OCI-M2 (cell line): ENCODE data around the gene TEKTIP1.
"Not testable (repeated sequence)": the region's sequence is repeated elsewhere in the genome, so short reads cannot be mapped to it uniquely, and the experiment has no call there.

ENCODE experiments used
- DNase-seq: peaks from one replicate; lab custom pipeline; 2025; ENCODE audit not compliant: unreplicated experiment; lab: John Stamatoyannopoulos, UW

The TEKTIP1 gene

GRCh38 chr19:3522421-3523360 lies 16.3 kb upstream of the TEKTIP1 start:
- no peak for DNase-seq

GRCh38 chr19:3523361-3524077 lies 15.5 kb upstream of the TEKTIP1 start:
- DNase-seq, result no peak

GRCh38 chr19:3524078-3524842 lies 14.7 kb upstream of the TEKTIP1 start:
- no peak for DNase-seq

GRCh38 chr19:3524904-3525451 lies 14.0 kb upstream of the TEKTIP1 start:
- no peak for DNase-seq

- DNase-seq, result no peak
Observed at GRCh38 chr19:3526507-3527237, 12.3 kb upstream of the TEKTIP1 start.

- DNase-seq, result no peak
Observed at GRCh38 chr19:3527238-3527910, 11.6 kb upstream of the TEKTIP1 start.

GRCh38 chr19:3528080-3528479 lies 10.9 kb upstream of the TEKTIP1 start:
- no peak for DNase-seq

- no peak for DNase-seq
Observed at GRCh38 chr19:3528539-3529211, 10.3 kb upstream of the TEKTIP1 start.

- DNase-seq, result not testable (repeated sequence)
Observed at GRCh38 chr19:3529299-3529698, 9.7 kb upstream of the TEKTIP1 start.

- no peak for DNase-seq
Observed at GRCh38 chr19:3530389-3530788, 8.6 kb upstream of the TEKTIP1 start.

GRCh38 chr19:3531716-3532115 lies 7.3 kb upstream of the TEKTIP1 start:
- DNase-seq, result no peak

GRCh38 chr19:3532154-3532786 lies 6.7 kb upstream of the TEKTIP1 start:
- no peak for DNase-seq

GRCh38 chr19:3533033-3533432 lies 5.9 kb upstream of the TEKTIP1 start:
- no peak for DNase-seq

GRCh38 chr19:3533563-3534216 lies 5.3 kb upstream of the TEKTIP1 start:
- no peak for DNase-seq

GRCh38 chr19:3534375-3535234 lies 4.4 kb upstream of the TEKTIP1 start:
- no peak for DNase-seq

GRCh38 chr19:3535235-3535535 lies 3.8 kb upstream of the TEKTIP1 start:
- DNase-seq, result no peak

GRCh38 chr19:3535563-3535965 lies 3.4 kb upstream of the TEKTIP1 start:
- no peak for DNase-seq

- DNase-seq, result no peak
Observed at GRCh38 chr19:3535981-3536380, 3.0 kb upstream of the TEKTIP1 start.
